PC-3 (cell line): ENCODE data around the gene PIGS.

ENCODE experiments used
- EZH2 ChIP-seq: fragments of 300-600 bp; sonication (generic); IDR thresholded peaks from one replicate; pipeline ENCODE4 v1.6.1; 2017; ENCODE audit warnings: antibody characterized with exemption, mild to moderate bottlenecking, low read length; ENCODE audit not compliant: unreplicated experiment
- EZH2phosphoT487 ChIP-seq: fragments of 300-600 bp; sonication (generic); IDR thresholded peaks from 2 replicates; pipeline ENCODE4 v1.6.1; 2018; ENCODE audit warnings: mild to moderate bottlenecking, antibody characterized with exemption, low read length, borderline replicate concordance
- TF ChIP-seq, protein P1 (sequence below): fragments of 300-600 bp; sonication (generic); conservative IDR thresholded peaks from 2 replicates; pipeline ENCODE4 v1.5.1; 2017; ENCODE audit warnings: antibody characterized with exemption, low read depth, mild to moderate bottlenecking, low read length

DNA sequence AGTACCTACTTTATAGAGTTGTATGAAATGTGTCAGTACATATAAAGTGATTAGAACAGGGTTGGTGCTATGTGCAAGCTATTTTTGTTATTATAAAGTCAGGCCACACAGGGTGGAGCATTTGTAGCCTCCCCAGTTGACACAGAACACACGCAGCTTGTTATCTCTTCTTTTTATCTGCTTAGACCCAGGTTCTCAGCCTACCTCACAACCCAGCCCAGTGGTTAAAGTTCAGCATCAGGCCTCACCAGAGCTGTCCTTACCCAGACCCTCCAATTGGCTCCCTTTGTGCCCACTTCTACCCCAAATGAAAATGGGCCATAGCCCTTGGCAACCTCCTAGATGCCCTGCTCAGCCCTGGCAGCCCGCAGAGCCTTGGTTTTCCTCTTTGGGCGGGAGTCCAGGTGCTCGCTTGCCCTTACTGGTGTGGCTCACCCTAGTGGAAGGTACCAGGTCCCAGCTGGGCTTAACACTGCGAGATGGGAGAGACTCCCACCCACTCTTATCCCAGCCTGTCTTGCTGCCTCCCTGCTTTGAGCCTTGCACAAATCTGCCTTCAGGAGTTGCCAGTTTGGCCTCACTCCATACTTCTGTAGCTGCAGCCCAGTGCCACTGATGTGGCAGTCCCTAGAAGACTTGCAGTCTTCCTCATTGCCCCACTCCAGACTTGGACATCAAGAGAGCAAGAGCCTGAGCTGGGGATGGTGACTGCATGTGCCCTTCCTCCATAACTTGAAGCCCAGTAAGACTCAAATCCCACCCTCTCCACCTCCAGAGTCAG lies 1.1 kb upstream of the PIGS start:
- TF ChIP-seq, protein P1, sequence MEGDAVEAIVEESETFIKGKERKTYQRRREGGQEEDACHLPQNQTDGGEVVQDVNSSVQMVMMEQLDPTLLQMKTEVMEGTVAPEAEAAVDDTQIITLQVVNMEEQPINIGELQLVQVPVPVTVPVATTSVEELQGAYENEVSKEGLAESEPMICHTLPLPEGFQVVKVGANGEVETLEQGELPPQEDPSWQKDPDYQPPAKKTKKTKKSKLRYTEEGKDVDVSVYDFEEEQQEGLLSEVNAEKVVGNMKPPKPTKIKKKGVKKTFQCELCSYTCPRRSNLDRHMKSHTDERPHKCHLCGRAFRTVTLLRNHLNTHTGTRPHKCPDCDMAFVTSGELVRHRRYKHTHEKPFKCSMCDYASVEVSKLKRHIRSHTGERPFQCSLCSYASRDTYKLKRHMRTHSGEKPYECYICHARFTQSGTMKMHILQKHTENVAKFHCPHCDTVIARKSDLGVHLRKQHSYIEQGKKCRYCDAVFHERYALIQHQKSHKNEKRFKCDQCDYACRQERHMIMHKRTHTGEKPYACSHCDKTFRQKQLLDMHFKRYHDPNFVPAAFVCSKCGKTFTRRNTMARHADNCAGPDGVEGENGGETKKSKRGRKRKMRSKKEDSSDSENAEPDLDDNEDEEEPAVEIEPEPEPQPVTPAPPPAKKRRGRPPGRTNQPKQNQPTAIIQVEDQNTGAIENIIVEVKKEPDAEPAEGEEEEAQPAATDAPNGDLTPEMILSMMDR, result no peak
- TF ChIP-seq EZH2 (no peak), EZH2phosphoT487 (no peak)
